ENCODE data around the gene ZNF691.
"Not testable (repeated sequence)": the region's sequence is repeated elsewhere in the genome, so short reads cannot be mapped to it uniquely, and the experiment has no call there.

DNA sequence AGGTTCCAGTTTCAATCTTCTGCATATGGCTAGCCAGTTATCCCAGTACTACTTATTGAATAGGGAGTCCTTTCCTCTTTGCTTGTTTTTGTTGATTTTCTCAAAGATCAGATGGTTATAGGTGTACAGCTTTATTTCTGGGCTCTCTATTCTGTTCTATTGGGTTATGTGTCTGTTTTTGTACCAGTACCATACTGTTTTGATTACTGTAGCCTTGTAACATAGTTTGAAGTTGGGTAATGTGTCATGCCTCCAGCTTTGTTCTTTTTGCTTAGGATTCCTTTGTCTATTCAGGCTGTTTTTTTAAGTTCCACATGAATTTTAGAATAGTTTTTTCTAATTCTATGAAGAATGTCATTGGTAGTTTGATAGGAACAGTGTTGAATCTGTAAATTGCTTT is 26.7 kb downstream of the ZNF691 start:
- TF ChIP-seq NFRKB (IDR thresholded peaks at IDR 0.05); SUZ12 (IDR thresholded peaks at IDR 0.05); BHLHE40 (IDR thresholded peaks at IDR 0.05; ENCODE audit: borderline replicate concordance); ZNF384 (IDR thresholded peaks at IDR 0.05); HDGF (IDR thresholded peaks at IDR 0.05; ENCODE audit: borderline replicate concordance); L3MBTL2 (conservative IDR thresholded peaks at IDR 0.05); FOXM1 (IDR thresholded peaks at IDR 0.05; ENCODE audit: borderline replicate concordance); SP1 (IDR thresholded peaks at IDR 0.05); TARDBP (IDR thresholded peaks at IDR 0.05); LEF1 (IDR thresholded peaks at IDR 0.05; ENCODE audit: borderline replicate concordance); CTBP1 (IDR thresholded peaks at IDR 0.05; ENCODE audit: borderline replicate concordance); ELF4 (IDR thresholded peaks at IDR 0.05); FOXK2 (IDR thresholded peaks at IDR 0.05); ARNT (IDR thresholded peaks at IDR 0.05): not testable (repeated sequence)
